Natural killer cell (primary cell): ENCODE results near the gene MARK2. TPM values are rescaled to one million over a fixed set of nuclear protein-coding genes. Genes with fewer than 3 reads are reported as not detected.

Experiments
- ATAC-seq, 3 donors: fragments of 150-1000 bp in 2 of 3; fragments of 200-7000 bp in 1 of 3; cut with Tn5 transposase; 1 replicate in 1 of 3; 2 replicates in 2 of 3; pipeline ENCODE4 v1.10.0; 2021; ENCODE audit warnings: mild to moderate bottlenecking in 2 of 3, moderate library complexity in 2 of 3
- DNase-seq, 2 donors: peaks; one replicate each; pipeline versions ENCODE4 v3.0.0 to v3.0.0-alpha.2; 2013 to 2021; ENCODE audit warnings: mixed read lengths in 1 of 2
- H3K27ac ChIP-seq: one replicate; pipeline ENCODE4 v1.5.1; 2013; ENCODE audit warnings: mild to moderate bottlenecking, low read length
- H3K27me3 ChIP-seq: one replicate; pipeline ENCODE4 v1.6.1; 2013; ENCODE audit warnings: low read length; ENCODE audit not compliant: control insufficient read depth, insufficient read depth
- H3K36me3 ChIP-seq: one replicate; pipeline ENCODE4 v1.6.1; 2013; ENCODE audit warnings: low read length; ENCODE audit not compliant: control insufficient read depth, insufficient read depth
- H3K4me1 ChIP-seq: one replicate; pipeline ENCODE4 v1.6.1; 2013; ENCODE audit warnings: low read length; ENCODE audit not compliant: control insufficient read depth, insufficient read depth
- H3K4me3 ChIP-seq: one replicate; pipeline ENCODE4 v1.5.1; 2013; ENCODE audit warnings: low read length
- H3K9me3 ChIP-seq: one replicate; pipeline ENCODE4 v1.6.1; 2013; ENCODE audit warnings: low read length; ENCODE audit not compliant: control insufficient read depth, insufficient read depth
- H3K27ac Mint-ChIP-seq, 2 donors: one replicate each; pipeline ENCODE4 v1.8.0; 2022; ENCODE audit warnings: mild to moderate bottlenecking in 2 of 2, mixed read lengths in 2 of 2, moderate library complexity in 1 of 2
- H3K27me3 Mint-ChIP-seq, 2 donors: one replicate each; pipeline ENCODE4 v1.8.0; 2022; ENCODE audit warnings: low read depth in 2 of 2, mixed read lengths in 2 of 2
- H3K36me3 Mint-ChIP-seq: one replicate; pipeline ENCODE4 v1.8.0; 2022; ENCODE audit warnings: mixed read lengths
- H3K4me1 Mint-ChIP-seq, 2 donors: one replicate each; pipeline ENCODE4 v1.8.0; 2022; ENCODE audit warnings: mixed read lengths in 2 of 2
- H3K4me3 Mint-ChIP-seq: one replicate; pipeline ENCODE4 v1.8.0; 2022; ENCODE audit warnings: mild to moderate bottlenecking, moderate library complexity, mixed read lengths
- H3K9me3 Mint-ChIP-seq, 2 donors: one replicate each; pipeline ENCODE4 v1.8.0; 2022; ENCODE audit warnings: mixed read lengths in 2 of 2
- WGBS: methylation state at CpG from one replicate; pipeline ENCODE4 v1.1.7; 2013; ENCODE audit warnings: missing lambda C conversion rate; ENCODE audit not compliant: insufficient coverage; 5-methylcytosine and 5-hydroxymethylcytosine counted together
- intact Hi-C: fragments of 100-400 bp; cut with micrococcal nuclease; formaldehyde crosslinking; loops from one replicate; pipeline ENCODE4 v1.14.2; 2022
- total RNA-seq, 4 donors: library from RNA; stranded (reverse); fragments of 120-200 nt in 1 of 4; gene quantifications; one replicate each; pipeline versions ENCODE4 v1.2.3 to v1.2.4, GENCODE V29; 2013 to 2022
- TF ChIP-seq, protein P1 (sequence below): fragments of 200-600 bp; IDR thresholded peaks from one replicate; pipeline ENCODE4 v1.8.0; 2022; ENCODE audit warnings: antibody characterized with exemption

The MARK2 gene
- total RNA-seq, 3 donors from 2014 or later (not counting 1 experiment from before 2014, with no cell fraction given) = 63.8 to 88.4 (median 80.2) TPM

DNA sequence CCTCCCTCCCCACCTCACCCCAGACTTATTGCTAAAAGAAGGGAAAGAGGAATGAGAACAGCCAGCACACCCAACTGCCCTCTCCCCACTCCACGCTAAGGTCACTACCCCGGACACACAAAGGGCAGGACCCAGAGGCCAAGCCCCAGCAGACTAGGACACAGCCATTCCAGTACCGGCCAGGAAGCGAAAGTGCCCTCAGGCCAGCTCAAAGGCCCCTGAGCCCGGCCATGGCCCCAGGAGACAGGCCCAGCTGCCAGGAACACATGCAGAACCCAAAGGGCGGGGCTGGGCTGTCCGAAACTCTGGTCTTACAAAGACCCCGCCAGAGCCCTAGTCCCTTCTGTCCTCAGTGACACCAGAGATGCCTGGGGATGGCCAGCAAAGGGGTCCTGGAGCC, 72.5 kb downstream of the MARK2 start:
- Mint-ChIP-seq H3K4me1 (peaks cover 0 to 16% of the 10 kb centered on the region in 2 donors), H3K9me3 (no peaks in the 10 kb centered on the region), H3K27ac (no peak overlapping the region), H3K36me3 (no peaks in the 10 kb centered on the region), H3K4me3 (no peak overlapping the region), H3K27me3 (peaks cover 0 to 5% of the 10 kb centered on the region in 2 donors)
- Histone ChIP-seq H3K4me1 (peaks cover 9% of the 10 kb centered on the region), H3K9me3 (no peaks in the 10 kb centered on the region), H3K4me3 (no peak overlapping the region), H3K27me3 (peaks cover 7% of the 10 kb centered on the region), H3K36me3 (peaks cover 29% of the 10 kb centered on the region), H3K27ac (no peak overlapping the region)
- intact Hi-C loops = no loop called here
- ATAC-seq (no peak), DNase-seq (no peak)
- WGBS = 95% methylated on average over 8 of the region's 8 CpGs
- TF ChIP-seq, protein P1, sequence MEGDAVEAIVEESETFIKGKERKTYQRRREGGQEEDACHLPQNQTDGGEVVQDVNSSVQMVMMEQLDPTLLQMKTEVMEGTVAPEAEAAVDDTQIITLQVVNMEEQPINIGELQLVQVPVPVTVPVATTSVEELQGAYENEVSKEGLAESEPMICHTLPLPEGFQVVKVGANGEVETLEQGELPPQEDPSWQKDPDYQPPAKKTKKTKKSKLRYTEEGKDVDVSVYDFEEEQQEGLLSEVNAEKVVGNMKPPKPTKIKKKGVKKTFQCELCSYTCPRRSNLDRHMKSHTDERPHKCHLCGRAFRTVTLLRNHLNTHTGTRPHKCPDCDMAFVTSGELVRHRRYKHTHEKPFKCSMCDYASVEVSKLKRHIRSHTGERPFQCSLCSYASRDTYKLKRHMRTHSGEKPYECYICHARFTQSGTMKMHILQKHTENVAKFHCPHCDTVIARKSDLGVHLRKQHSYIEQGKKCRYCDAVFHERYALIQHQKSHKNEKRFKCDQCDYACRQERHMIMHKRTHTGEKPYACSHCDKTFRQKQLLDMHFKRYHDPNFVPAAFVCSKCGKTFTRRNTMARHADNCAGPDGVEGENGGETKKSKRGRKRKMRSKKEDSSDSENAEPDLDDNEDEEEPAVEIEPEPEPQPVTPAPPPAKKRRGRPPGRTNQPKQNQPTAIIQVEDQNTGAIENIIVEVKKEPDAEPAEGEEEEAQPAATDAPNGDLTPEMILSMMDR = no peak

- intact Hi-C loops = no loop called here
- peaks cover 7% of the 10 kb centered on the region for H3K27me3 ChIP-seq
- peaks cover 12% of the 10 kb centered on the region for H3K4me1 ChIP-seq
- no peak overlapping the region for H3K27ac ChIP-seq
- no peaks in the 10 kb centered on the region for H3K9me3 ChIP-seq
- 91% methylated on average over 22 of the region's 22 CpGs for WGBS
- peaks cover 26% of the 10 kb centered on the region for H3K36me3 ChIP-seq
- H3K27ac Mint-ChIP-seq = peak overlapping the region in 1 of 2 donors; percentile 63
- DNase-seq (no peak), ATAC-seq (no peak)
- H3K4me3 ChIP-seq = no peak overlapping the region
- no peaks in the 10 kb centered on the region for H3K36me3 Mint-ChIP-seq
- peaks cover 0 to 5% of the 10 kb centered on the region in 2 donors for H3K27me3 Mint-ChIP-seq
- TF ChIP-seq, protein P1 = no peak
- peaks cover 0 to 15% of the 10 kb centered on the region in 2 donors for H3K4me1 Mint-ChIP-seq
- H3K4me3 Mint-ChIP-seq = no peak overlapping the region
- no peaks in the 10 kb centered on the region for H3K9me3 Mint-ChIP-seq
Observed at GRCh38 chr11:63911876-63912275, 73.0 kb downstream of the MARK2 start.

- ATAC-seq (no peak), DNase-seq (no peak)
- TF ChIP-seq, protein P1 = no peak
- Histone ChIP-seq H3K27ac (no peak overlapping the region), H3K9me3 (no peaks in the 10 kb centered on the region), H3K4me3 (no peak overlapping the region), H3K4me1 (peaks cover 18% of the 10 kb centered on the region), H3K36me3 (peaks cover 19% of the 10 kb centered on the region), H3K27me3 (peaks cover 7% of the 10 kb centered on the region)
- peaks cover 0 to 18% of the 10 kb centered on the region in 2 donors for H3K4me1 Mint-ChIP-seq
- no peaks in the 10 kb centered on the region for H3K36me3 Mint-ChIP-seq
- peak overlapping the region in 1 of 2 donors; percentile 63 for H3K27ac Mint-ChIP-seq
- peaks cover 0 to 5% of the 10 kb centered on the region in 2 donors for H3K27me3 Mint-ChIP-seq
- no peaks in the 10 kb centered on the region for H3K9me3 Mint-ChIP-seq
- H3K4me3 Mint-ChIP-seq = no peak overlapping the region
- intact Hi-C loops = no loop called here
- whole genome bisulfite sequencing = 95% methylated on average over 7 of the region's 7 CpGs
Observed at GRCh38 chr11:63912678-63913077, 73.8 kb downstream of the MARK2 start.
